HG02852 (cell line): ENCODE results near the gene TET2.

Experiments used
- ATAC-seq: cut with Tn5 transposase; IDR thresholded peaks from one replicate; pipeline ENCODE4 v1.9.1; 2021; ENCODE audit warnings: mild to moderate bottlenecking, moderate library complexity; ENCODE audit not compliant: unreplicated experiment

Gene TET2

GRCh38 chr4:105181259-105181658 lies 34.6 kb downstream of the TET2 start:
- no peak for ATAC-seq

- ATAC-seq, result no peak
Measured at GRCh38 chr4:105182211-105182610, 35.5 kb downstream of the TET2 start.

GRCh38 chr4:105184316-105184980 lies 37.8 kb downstream of the TET2 start:
- no peak for ATAC-seq

- ATAC-seq, result no peak
Measured at GRCh38 chr4:105186701-105187161, 40.1 kb downstream of the TET2 start.

- no peak for ATAC-seq
Measured at GRCh38 chr4:105189855-105190650, 43.4 kb downstream of the TET2 start.

- peak; percentile 57 for ATAC-seq
Measured at GRCh38 chr4:105191621-105192210, 45.0 kb downstream of the TET2 start.

GRCh38 chr4:105192474-105192873 lies 45.8 kb downstream of the TET2 start:
- ATAC-seq, result no peak

- ATAC-seq, result no peak
Measured at GRCh38 chr4:105192910-105193309, 46.2 kb downstream of the TET2 start.

GRCh38 chr4:105193536-105193935 lies 46.9 kb downstream of the TET2 start:
- ATAC-seq, result no peak

GRCh38 chr4:105194328-105195231 lies 47.9 kb downstream of the TET2 start:
- peak; percentile 87 for ATAC-seq

GRCh38 chr4:105196523-105197145 lies 50.0 kb downstream of the TET2 start:
- ATAC-seq, result peak; percentile 31

GRCh38 chr4:105197777-105198176 lies 51.1 kb downstream of the TET2 start:
- ATAC-seq, result no peak

GRCh38 chr4:105198541-105198940 lies 51.9 kb downstream of the TET2 start:
- ATAC-seq, result no peak

- ATAC-seq, result no peak
Measured at GRCh38 chr4:105206214-105206613, 59.5 kb downstream of the TET2 start.

GRCh38 chr4:105207386-105207785 lies 60.7 kb downstream of the TET2 start:
- ATAC-seq, result no peak

GRCh38 chr4:105208561-105208960 lies 61.9 kb downstream of the TET2 start:
- ATAC-seq, result no peak

GRCh38 chr4:105210916-105211315 lies 64.2 kb downstream of the TET2 start:
- peak; percentile 59 for ATAC-seq

- ATAC-seq, result peak; percentile 69
Measured at GRCh38 chr4:105215609-105216313, 69.1 kb downstream of the TET2 start.

- no peak for ATAC-seq
Measured at GRCh38 chr4:105225500-105225899, 78.8 kb downstream of the TET2 start.

GRCh38 chr4:105227054-105227453 lies 80.4 kb downstream of the TET2 start:
- ATAC-seq, result no peak
